NCI-H1092 treated with DMSO at 0.1 percent for 48 hours (cell line): ENCODE data around the gene GNAS.
A peak's percentile ranks its signal among the peaks of the same experiment; 100 is the strongest.
"Not testable (repeated sequence)": the region's sequence is repeated elsewhere in the genome, so short reads cannot be mapped to it uniquely, and the experiment has no call there.

Source experiments
- DNase-seq: peaks from one replicate; lab custom pipeline; 2025; lab: John Stamatoyannopoulos, UW

The GNAS gene

DNA sequence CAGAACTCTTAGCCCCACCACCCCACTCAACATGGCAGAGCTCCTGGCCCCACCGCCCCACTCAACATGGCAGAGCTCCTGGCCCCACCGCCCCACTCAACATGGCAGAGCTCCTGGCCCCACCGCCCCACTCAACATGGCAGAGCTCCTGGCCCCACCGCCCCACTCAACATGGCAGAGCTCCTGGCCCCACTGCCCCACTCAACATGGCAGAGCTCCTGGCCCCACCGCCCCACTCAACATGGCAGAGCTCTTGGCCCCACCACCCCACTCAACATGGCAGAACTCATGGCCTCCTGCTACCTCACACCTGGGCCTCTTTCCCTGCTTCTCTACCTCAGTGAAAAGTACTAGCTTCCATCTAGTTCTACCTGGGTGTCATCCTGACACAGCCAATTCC is 23.7 kb upstream of the GNAS start:
- not testable (repeated sequence) for DNase-seq

DNA sequence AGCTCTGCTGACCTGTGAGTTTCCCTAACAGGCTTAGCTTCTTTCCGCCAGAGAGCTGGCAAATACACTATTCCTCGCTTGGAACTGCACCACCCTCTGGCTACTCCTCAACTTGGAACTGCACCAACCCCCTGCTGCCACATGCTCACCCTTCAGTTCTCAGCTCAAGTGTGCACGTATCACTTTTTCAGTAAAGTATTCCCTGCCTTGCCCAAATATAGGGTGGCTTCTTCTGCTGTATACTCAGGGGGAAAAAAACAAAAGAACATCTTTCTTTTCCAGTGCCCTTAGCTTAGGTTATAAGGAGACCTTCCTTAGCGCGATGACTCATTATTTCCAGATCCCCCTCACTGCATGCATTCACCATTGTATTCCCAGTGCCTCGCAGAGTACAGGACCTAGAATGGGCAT is 23.0 kb upstream of the GNAS start:
- peak; percentile 23 for DNase-seq

DNA sequence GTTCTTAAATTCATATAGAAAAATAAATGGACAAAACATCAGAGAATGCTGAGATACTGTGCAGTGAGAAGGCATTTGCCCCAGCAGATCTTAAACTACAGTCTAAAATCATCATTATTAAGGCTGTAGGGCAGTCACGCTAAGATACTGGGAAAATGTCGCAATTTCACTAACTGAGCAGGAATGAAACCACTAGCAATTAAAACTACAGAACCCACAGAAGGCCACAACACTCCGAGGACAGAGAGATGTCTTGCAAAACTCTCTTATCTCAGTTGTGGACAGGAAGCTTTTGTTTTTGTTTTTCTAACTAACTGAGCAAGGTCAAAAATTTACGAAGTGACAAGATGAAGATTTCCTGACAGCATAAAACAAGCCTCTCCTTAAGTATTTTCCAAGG is 20.1 kb upstream of the GNAS start:
- no peak for DNase-seq

DNA sequence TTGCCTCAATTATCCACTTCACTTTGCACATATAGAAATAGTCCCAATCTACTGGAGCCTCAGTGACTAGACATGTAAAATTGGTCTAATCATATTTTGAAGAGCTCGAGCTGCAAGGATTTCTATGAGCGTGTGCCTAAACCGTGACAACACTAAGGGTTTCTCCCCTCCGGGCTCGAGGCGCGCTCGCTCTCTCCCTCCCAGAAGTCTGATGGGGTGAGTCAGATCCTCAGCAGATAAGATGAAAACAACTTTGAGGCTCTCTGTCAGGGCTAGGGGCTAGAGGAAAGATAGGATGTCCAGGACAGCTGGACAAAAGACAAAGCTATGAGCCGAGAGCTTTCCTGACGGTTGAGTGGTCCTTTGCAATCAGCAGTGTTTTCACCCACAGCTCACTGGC is 18.6 kb upstream of the GNAS start:
- DNase-seq, result no peak

DNA sequence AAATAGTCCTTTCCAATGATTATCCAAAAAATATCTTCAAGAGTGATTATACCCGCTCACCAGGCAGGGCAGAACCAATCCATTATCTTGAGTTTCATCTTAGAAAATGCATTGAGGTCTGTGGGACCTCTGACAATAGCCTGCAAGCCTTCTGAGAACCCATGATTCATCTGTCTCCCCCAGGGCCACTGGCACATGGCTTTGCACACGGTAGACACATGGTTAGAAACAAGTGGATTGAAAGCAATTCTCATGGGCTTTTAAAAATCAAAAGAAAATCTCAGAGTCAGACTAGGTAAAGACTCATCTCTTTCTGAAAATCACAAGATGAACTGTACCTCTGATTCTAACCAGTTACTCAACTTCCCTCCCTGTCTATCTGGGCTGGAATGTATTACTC is 17.3 kb upstream of the GNAS start:
- DNase-seq, result no peak

DNA sequence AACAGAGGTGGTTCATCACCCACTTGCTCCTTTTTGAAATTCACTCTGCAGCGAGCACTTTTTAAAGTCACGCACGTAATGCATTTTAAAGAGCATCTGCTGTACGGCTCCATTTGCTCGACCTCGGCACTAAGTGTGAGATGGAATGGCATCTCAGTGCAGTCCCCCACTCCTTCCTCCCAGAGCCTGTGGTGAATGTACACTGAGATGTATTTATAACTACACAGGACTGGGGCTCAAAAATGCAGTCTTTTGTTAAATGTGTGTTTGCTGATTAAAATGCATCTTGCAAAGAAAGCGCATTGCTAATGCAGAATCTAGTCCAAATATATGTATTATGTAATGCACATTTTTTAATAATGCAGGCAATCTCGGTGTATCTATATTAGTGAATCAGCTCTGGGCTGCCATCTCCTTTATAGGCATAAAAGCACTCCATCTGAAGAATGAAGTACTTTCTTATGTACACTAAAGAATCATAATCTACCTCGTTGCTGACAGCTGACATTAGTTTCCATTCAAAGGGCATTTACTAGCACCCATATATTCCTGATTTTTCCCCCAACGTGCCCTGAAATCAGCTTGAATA is 15.8 kb upstream of the GNAS start:
- DNase-seq, result no peak

DNA sequence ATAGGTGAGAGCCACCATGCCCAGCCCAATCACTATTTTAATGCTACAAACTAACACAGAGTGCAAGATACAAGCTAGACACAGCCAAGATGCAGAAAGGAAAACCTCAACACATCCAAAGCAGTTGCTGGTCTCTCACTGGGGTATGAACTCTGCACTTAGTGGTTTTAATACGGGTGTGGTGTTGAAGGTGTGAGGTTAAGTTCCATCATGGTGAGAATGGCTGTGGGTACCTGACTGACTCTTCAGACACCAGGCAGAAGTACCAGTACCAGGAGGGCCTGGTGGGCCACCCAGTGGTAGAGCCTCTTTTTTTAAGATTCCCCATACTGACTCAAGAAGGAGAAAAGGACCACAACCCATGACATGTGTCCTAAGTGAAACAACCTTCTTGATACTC is 14.8 kb upstream of the GNAS start:
- no peak for DNase-seq

DNA sequence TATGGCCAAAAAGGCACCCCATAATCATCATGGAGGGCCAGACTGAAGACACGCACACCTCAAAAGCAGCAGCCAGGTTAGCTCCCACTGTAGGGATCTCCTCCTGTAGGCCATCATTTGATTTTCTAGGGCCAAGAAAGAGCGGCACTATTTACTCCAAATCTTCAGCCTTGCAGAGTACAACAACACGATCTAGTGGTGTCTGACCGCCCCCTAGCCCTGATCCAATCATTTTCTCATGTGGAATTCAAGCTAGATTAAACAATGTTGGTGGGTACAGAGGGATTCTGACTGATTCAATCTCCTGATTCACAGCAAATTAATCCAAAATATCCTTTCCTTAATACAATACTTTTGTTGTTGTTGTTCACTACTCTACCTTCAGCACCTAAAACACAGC is 14.3 kb upstream of the GNAS start:
- no peak for DNase-seq

DNA sequence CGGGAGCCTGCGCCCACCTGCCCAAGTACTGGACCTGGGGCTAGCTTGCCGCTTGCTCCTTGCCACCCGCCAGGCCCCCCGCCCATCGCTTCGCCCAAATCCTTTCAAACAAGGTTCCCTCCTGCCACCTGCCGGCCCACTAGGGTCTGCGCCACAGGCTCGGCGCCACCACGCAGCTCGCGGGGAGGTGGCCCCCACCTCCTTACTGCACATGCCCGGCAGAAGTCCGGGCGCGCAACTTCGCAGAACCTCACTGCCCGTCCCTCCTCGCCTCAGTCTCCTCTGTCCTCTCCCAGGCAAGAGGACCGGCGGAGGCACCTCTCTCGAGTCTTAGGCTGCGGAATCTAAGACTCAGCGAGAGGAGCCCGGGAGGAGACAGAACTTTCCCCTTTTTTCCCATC is 13.0 kb upstream of the GNAS start:
- peak; percentile 31 for DNase-seq

DNA sequence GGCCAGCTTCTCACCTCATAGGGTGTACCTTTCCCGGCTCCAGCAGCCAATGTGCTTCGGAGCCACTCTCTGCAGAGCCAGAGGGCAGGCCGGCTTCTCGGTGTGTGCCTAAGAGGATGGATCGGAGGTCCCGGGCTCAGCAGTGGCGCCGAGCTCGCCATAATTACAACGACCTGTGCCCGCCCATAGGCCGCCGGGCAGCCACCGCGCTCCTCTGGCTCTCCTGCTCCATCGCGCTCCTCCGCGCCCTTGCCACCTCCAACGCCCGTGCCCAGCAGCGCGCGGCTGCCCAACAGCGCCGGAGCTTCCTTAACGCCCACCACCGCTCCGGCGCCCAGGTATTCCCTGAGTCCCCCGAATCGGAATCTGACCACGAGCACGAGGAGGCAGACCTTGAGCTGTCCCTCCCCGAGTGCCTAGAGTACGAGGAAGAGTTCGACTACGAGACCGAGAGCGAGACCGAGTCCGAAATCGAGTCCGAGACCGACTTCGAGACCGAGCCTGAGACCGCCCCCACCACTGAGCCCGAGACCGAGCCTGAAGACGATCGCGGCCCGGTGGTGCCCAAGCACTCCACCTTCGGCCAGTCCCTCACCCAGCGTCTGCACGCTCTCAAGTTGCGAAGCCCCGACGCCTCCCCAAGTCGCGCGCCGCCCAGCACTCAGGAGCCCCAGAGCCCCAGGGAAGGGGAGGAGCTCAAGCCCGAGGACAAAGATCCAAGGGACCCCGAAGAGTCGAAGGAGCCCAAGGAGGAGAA is 12.3 kb upstream of the GNAS start:
- DNase-seq, result no peak

DNA sequence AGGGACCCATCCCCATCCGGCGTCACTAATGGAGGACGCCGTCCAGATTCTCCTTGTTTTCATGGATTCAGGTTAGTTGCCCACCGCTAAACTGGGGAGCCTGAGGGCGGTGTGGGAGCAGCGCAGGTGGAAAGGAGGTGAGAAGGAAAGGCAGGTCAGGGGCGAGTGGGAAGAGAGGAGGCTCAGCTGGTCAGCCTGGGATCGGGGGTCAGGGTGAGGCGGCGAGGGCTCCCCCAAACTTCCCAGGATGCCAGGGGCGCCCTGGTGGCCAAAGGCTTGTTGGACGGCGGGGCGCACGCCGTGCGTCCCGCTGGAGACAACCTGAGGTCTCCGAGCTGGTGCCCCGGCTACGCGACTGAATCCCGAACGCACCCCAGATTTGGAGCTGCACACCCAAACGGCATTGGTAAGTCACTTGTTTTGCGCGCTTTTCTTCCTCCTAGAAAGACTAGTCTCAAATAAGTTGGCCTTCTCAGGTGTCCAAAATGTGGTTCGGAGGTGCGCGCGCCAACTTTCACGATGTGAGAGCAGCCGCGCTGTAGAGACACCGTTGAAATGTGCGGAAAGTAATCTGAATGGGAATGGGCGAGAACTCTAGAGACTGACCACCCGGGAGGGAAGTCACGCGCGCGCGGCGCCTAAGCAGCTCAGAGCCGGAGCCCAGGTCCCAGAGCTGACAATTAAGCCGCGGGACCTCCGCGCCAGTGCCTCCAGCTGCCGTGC is 11.5 kb upstream of the GNAS start:
- no peak for DNase-seq

DNA sequence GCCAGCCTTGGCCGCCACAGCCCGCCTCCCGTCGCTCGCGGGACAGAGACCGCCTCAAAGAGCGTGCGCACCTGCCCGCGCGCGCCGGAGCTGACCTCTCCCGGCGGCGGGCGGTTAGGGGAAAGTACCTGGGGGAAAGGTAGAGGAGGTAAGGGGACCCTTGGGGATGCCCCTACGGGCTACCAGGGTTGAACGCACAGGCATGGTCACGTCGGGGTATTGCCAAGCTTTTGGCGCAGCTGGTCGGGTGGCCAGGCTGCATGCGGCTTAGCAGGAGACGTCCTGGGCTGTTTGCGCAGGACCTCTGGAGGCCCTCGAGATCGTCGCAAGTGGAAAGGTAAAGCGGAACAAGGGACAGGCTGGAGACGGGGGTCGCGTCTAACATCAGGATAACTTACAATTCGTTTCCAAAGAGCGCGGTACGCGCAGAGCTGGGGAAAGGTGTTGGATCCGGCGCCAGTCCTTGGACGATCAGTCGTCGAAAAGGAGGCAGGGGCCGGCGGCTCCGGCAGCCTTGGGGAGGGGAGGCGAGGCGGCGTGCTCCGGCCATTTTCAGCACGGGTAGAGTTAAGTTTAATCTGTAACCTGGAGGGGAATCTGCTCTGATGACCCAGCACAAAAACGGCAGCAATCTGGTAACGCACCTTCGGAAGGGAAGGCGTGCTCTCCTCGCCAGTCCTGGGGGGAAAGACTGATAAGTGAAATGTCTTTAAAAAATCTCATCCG is 10.8 kb upstream of the GNAS start:
- no peak for DNase-seq

DNA sequence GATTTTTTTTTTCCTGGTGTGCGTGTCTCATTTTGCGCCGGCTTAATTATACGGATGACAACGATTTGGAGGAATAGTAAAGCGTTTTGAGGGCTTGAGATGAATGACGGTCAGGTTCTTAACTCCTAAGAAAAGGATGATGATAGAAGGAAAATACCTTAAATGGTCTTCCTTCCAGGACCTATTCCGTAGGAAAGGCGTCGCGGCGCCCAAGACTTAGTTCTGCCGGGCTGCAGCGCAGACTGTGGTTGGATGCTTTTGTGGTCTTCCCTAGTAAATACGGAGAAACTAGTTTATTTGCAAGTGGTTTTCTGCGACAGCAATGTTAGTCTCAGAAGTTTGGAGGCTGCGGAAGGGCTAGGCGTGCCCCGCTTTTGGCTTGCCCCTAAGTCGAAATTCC is 10.2 kb upstream of the GNAS start:
- no peak for DNase-seq

DNA sequence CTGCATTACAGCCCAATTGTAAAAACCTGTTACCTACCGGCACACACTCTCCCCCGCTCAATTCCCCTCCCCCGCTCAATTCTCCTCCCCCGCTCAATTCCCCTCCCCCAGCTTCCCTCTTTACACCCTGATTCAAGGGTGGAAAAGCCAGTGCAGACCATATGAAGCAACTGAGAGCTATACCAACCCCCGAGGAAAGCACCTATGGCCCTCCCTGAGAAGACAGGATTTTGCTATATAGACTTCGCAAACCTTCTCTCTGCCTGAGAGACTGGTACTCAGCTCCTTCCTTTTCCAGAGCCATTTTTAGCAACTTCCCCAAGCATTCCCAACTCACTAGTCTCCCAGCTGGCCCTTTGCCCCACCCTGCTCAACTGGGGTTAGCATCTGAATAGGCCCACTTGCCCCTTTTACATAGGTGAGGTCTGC is 9.4 kb upstream of the GNAS start:
- no peak for DNase-seq

DNA sequence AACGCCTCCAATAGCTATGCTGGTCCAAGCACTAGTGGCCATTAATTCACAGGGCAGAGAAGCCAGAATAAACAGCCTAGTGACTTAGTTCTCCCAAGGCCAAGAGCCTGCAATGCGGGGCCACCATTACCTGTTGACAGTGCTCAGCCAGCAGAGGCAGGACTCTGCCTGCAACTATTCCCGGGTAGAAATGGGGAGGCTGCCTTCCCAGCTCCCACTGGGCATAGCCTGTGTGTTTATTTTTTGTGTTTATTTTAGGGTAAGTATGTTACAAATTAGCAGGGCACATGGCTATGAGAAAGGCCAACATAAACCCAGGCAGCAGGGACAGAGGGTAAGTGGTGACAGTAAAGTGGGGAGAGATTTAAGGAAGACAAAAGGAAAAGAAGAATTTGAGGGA is 6.8 kb upstream of the GNAS start:
- DNase-seq, result no peak

DNA sequence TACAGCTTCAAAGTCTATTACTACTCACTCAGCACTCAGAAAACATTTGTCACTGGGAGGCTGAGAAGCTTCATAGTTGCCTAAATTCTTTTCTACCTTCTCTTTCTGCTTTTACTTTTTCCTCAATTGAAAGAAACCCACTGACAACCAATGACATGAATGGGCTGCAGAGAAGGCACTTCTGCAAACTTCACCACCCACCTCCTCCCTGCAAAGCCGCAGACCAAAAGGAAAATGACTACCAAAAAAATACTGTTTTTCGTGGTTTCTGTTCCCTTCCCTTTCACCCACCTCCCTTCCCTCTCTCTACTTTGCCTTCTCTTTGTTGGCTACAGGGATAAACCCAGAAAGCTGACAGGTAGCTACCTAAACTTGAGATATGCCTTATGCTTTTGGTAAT is 5.1 kb upstream of the GNAS start:
- DNase-seq, result no peak

DNA sequence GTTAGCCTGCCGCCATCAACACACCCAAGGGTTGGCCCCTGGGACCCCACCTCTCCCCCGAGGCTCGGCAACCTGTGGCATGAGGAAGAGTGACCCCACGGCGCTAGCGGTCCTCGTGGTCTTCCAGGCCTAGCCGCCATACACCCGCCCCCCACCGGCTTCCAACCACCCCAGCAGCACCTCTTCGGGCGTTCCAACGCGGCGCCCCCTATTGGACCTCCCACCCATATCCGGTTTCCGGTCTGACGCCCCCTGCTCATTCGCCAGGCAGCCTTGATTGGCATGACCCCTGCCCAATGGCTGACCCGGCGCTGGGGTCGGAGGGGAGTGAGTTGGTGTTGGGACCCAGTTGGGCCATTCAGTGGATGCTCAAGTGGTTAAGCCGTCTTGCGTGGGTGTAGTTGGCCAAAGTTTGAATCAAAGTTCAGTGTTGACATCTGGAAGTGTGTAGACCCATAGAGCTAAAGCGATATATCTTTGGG is 1.8 kb upstream of the GNAS start, which contains the start of gene GNAS-AS1:
TSS of gene GNAS-AS1 (minus strand) at position 210 of the 482 bp plus-strand sequence.
- DNase-seq, result no peak

DNA sequence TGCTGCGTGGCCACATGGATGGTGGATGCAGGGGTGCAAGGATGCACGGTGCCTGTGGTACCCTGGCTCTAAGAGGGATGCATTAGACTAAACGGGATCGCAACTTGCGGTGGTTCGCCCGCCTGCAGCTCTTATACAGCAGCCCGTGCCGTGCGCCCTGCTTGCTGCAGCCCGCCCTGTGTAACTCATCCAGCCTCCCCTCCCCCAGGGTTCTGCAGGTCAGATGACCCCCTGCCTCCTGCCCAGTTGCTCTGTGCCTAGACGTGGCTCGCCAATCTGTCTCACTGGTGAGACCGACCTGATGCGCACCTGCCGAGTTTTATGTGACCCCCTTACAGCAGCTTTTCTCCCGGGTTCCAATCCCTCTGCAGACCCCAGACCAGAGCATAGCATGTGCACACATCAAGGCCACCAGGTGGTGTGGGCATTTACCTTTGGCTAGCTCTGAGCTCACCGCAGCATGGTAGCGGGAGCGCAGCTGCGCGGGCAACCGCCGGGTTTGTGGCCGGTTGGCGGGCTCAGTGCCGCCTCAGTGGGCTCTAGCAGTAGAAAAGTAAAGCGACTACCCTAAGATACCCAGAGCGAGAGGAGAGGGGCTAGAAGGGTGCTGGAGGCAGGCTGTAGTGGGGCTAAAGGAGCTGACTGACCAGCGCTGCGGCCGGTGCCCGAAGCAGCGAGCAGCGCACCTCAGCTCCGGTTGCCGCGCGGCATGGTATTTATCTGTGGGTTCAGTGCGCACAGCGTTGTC is 1.1 kb upstream of the GNAS start:
- no peak for DNase-seq

DNA sequence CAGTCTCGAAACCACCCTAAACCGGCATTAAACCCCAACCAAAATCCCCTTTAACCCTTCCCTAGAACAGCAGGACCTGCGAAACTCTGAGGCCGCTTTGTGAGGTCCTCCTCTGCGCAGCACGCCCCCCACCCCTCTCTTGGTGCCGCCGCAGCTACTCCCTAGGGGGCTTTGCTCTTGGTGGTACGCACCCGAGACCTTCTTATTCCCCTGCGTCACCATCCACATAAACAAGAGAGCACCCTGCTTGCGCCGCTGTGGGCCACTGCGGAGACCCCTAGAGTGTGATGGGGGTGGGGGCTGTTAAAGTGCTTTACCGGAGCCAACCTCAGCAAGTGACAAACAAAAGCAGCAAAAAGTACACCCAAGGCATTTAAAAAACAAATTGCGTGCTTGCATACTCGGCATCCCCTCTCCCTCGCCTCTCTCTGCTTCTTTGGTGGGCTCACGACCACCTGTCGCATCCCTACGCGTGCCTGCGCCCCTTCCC is 502 bp upstream of the GNAS start:
- DNase-seq, result no peak

DNA sequence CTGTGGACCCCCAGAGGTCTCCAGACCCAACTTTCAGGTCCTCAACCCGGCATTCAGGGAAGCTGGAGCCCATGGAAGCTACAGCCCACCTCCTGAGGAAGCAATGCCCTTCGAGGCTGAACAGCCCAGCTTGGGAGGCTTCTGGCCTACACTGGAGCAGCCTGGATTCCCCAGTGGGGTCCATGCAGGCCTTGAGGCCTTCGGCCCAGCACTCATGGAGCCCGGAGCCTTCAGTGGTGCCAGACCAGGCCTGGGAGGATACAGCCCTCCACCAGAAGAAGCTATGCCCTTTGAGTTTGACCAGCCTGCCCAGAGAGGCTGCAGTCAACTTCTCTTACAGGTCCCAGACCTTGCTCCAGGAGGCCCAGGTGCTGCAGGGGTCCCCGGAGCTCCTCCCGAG is 950 bp downstream of the GNAS start:
- DNase-seq, result no peak

DNA sequence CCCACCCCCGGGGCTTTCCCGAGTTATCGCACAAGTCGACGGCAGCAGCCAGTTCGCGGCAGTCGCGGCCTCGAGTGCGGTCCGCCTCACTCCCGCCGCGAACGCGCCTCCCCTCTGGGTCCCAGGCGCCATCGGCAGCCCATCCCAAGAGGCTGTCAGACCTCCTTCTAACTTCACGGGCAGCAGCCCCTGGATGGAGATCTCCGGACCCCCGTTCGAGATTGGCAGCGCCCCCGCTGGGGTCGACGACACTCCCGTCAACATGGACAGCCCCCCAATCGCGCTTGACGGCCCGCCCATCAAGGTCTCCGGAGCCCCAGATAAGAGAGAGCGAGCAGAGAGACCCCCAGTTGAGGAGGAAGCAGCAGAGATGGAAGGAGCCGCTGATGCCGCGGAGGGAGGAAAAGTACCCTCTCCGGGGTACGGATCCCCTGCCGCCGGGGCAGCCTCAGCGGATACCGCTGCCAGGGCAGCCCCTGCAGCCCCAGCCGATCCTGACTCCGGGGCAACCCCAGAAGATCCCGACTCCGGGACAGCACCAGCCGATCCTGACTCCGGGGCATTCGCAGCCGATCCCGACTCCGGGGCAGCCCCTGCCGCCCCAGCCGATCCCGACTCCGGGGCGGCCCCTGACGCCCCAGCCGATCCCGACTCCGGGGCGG is 1.6 kb downstream of the GNAS start:
- DNase-seq, result no peak
